HepG2 (cell line): ENCODE data around the gene ACSL6. TPM values are rescaled to one million over a fixed set of nuclear protein-coding genes. Genes with fewer than 3 reads are reported as not detected.

ENCODE experiments used
- ARID5B ChIP-seq: IDR thresholded peaks from 2 replicates; pipeline ENCODE4 v1.4.0; 2020; ENCODE audit warnings: mild to moderate bottlenecking, missing genetic modification reagents
- ASH2L ChIP-seq: fragments of 300-600, 200-600 bp; sonication (generic); IDR thresholded peaks from 2 replicates; pipeline ENCODE4 v1.7.0; 2017; ENCODE audit warnings: low read depth, mild to moderate bottlenecking, moderate library complexity, mixed read lengths, low read length; ENCODE audit not compliant: insufficient read length
- EP300 ChIP-seq, 3 experiments: sonication (generic) in 1 of 3; formaldehyde crosslinking in 1 of 3; IDR thresholded peaks; 2 replicates each; pipeline versions ENCODE4 v1.5.1 to v1.6.1; 2011 to 2020; ENCODE audit warnings: low read depth in 2 of 3, low read length in 2 of 3, borderline replicate concordance in 1 of 3, improper control_type of control experiment in 1 of 3, mild to moderate bottlenecking in 1 of 3, missing genetic modification reagents in 1 of 3, moderate library complexity in 1 of 3
- HINFP ChIP-seq: sonication (generic); formaldehyde crosslinking; IDR thresholded peaks from 2 replicates; pipeline ENCODE4 v1.4.0; 2020; ENCODE audit warnings: low read depth, mild to moderate bottlenecking, missing genetic modification reagents
- HIVEP1 ChIP-seq: sonication (generic); formaldehyde crosslinking; IDR thresholded peaks from 2 replicates; pipeline ENCODE4 v1.4.0; 2020; ENCODE audit warnings: mild to moderate bottlenecking, missing genetic modification reagents
- MXD1 ChIP-seq: sonication (generic); formaldehyde crosslinking; IDR thresholded peaks from 2 replicates; pipeline ENCODE4 v1.4.0; 2020; ENCODE audit warnings: mild to moderate bottlenecking, missing genetic modification reagents
- NFYB ChIP-seq: sonication (generic); formaldehyde crosslinking; IDR thresholded peaks from 2 replicates; pipeline ENCODE4 v1.4.0; 2020; ENCODE audit warnings: missing genetic modification reagents
- RFX5 ChIP-seq: IDR thresholded peaks from 2 replicates; pipeline ENCODE4 v1.6.1; 2011; ENCODE audit warnings: low read depth, low read length, improper control_type of control experiment
- SOX6 ChIP-seq, 2 experiments: fragments of 450-650 bp in 1 of 2; sonication (generic) in 1 of 2; formaldehyde crosslinking in 1 of 2; IDR thresholded peaks; 2 replicates each; pipeline versions ENCODE4 v1.4.0 to v1.6.1; 2017 to 2020; ENCODE audit warnings: antibody characterized with exemption in 1 of 2, mild to moderate bottlenecking in 1 of 2, missing genetic modification reagents in 1 of 2
- TBX3 ChIP-seq: fragments of 450-650 bp; IDR thresholded peaks from 2 replicates; pipeline ENCODE4 v1.6.1; 2017; ENCODE audit warnings: antibody characterized with exemption, mild to moderate bottlenecking, inconsistent platforms, borderline replicate concordance
- ZBTB43 ChIP-seq: sonication (generic); formaldehyde crosslinking; conservative IDR thresholded peaks from 2 replicates; pipeline ENCODE4 v1.4.0; 2020; ENCODE audit warnings: missing genetic modification reagents
- ZEB1 ChIP-seq: IDR thresholded peaks from 2 replicates; pipeline ENCODE4 v1.6.1; 2012; ENCODE audit warnings: mild to moderate bottlenecking, low read depth, inconsistent platforms; ENCODE audit not compliant: insufficient replicate concordance
- ZNF101 ChIP-seq: sonication (generic); formaldehyde crosslinking; IDR thresholded peaks from 2 replicates; pipeline ENCODE4 v1.4.0; 2020; ENCODE audit warnings: mild to moderate bottlenecking, low read depth, missing genetic modification reagents, borderline replicate concordance
- ZNF20 ChIP-seq: sonication (generic); formaldehyde crosslinking; IDR thresholded peaks from 2 replicates; pipeline ENCODE4 v1.4.0; 2020; ENCODE audit warnings: mild to moderate bottlenecking, moderate library complexity, missing genetic modification reagents
- ZNF34 ChIP-seq: sonication (generic); formaldehyde crosslinking; IDR thresholded peaks from 2 replicates; pipeline ENCODE4 v1.4.0; 2020; ENCODE audit warnings: mild to moderate bottlenecking, missing genetic modification reagents, borderline replicate concordance
- ZSCAN25 ChIP-seq: sonication (generic); formaldehyde crosslinking; IDR thresholded peaks from 2 replicates; pipeline ENCODE4 v1.8.0; 2022; ENCODE audit warnings: mild to moderate bottlenecking, missing genetic modification reagents
- polyA plus RNA-seq, 8 experiments: library from polyadenylated mRNA; depleted of rRNA in 3 of 8; stranded (reverse) in 7 of 8; unstranded in 1 of 8; fragments of >200 nt; fragmentation: Illumina TruSeq in 4 of 8; extraction: Trizol in 4 of 8; gene quantifications; 2 replicates each; pipeline versions ENCODE4 v1.2.1 to v1.2.3, GENCODE V29; 2011 to 2016; ENCODE audit warnings: low read depth in 4 of 8, missing spikeins in 1 of 8, mixed read lengths in 1 of 8; ENCODE audit not compliant: insufficient read depth in 1 of 8
- total RNA-seq, 5 experiments: library from RNA; depleted of rRNA; stranded (reverse); fragments of >200 nt; fragmentation: Illumina TruSeq; extraction: Trizol; gene quantifications; 2 replicates each; pipeline ENCODE4 v1.2.3, GENCODE V29; 2016; ENCODE audit warnings: low read depth in 1 of 5

The ACSL6 gene
- total and polyA plus RNA-seq, 2 of the 13 experiments (the other 11 are each of a cell fraction or from before 2014, with no cell fraction given), result 3.7 to 3.8 TPM

- TF ChIP-seq ARID5B (CRISPR knock-in tag) (no peak; the same call in 1 of the 2 replicates), ZSCAN25 (no peak), HIVEP1 (CRISPR knock-in tag) (no peak), MXD1 (CRISPR knock-in tag) (no peak), SOX6 (IDR thresholded peaks at IDR 0.05) (no peak), SOX6 (CRISPR knock-in tag; IDR thresholded peaks at IDR 0.05) (0 out of 2 replicates have a peak, but pooled peaks have one; percentile 45), ZEB1 (no peak), NFYB (no peak), TBX3 (no peak), ASH2L (peak; percentile 63), RFX5 (no peak), ZNF101 (CRISPR knock-in tag) (no peak), ZNF34 (CRISPR knock-in tag) (no peak), ZBTB43 (CRISPR knock-in tag) (no peak), ZNF20 (no peak), EP300 (IDR thresholded peaks at IDR 0.05; ENCODE audit: low read depth in 2 of 2, low read length in 2 of 2) (no peak), EP300 (CRISPR knock-in tag; IDR thresholded peaks at IDR 0.05; ENCODE audit: borderline replicate concordance) (no peak), HINFP (CRISPR knock-in tag) (no peak)
Measured at GRCh38 chr5:131997026-131997726, 14.3 kb downstream of the ACSL6 start (continued).
